Nephron (organoid): Measurements from ENCODE around the gene METTL21C.
A peak's percentile ranks its signal among the peaks of the same experiment; 100 is the strongest.

Source experiments
- H3K27ac Mint-ChIP-seq, 3 experiments: 2 replicates each; pipeline ENCODE4 v1.8.0; 2020; ENCODE audit warnings: mixed read lengths in 3 of 3, mild to moderate bottlenecking in 2 of 3, moderate library complexity in 1 of 3
- H3K27me3 Mint-ChIP-seq: 2 replicates; pipeline ENCODE4 v1.8.0; 2021; ENCODE audit warnings: low read depth, mild to moderate bottlenecking, moderate library complexity, mixed read lengths
- H3K36me3 Mint-ChIP-seq: 2 replicates; pipeline ENCODE4 v1.8.0; 2020; ENCODE audit warnings: low read depth, mixed read lengths
- H3K4me1 Mint-ChIP-seq: 2 replicates; pipeline ENCODE4 v1.8.0; 2020; ENCODE audit warnings: mixed read lengths
- H3K4me3 Mint-ChIP-seq, 3 experiments: 2 replicates each; pipeline ENCODE4 v1.8.0; 2020; ENCODE audit warnings: mild to moderate bottlenecking in 3 of 3, mixed read lengths in 3 of 3, moderate library complexity in 2 of 3
- H3K9me3 Mint-ChIP-seq: 2 replicates; pipeline ENCODE4 v1.8.0; 2020; ENCODE audit warnings: mixed read lengths
- CTCF ChIP-seq, 3 experiments: fragments of 200-600 bp; sonication (generic); IDR thresholded peaks; one replicate each; pipeline ENCODE4 v1.5.0; 2021; ENCODE audit warnings: antibody characterized with exemption in 3 of 3; ENCODE audit not compliant: unreplicated experiment in 3 of 3

Gene METTL21C

GRCh38 chr13:102694937-102695336 lies at the start of gene METTL21C:
TSS of gene METTL21C (minus strand) at chr13:102695044. CDS start at chr13:102694498, 546 bp downstream.
- H3K27ac Mint-ChIP-seq = peak within 1 kb of the TSS; percentile 63 to 83 (median 76)
- H3K4me3 Mint-ChIP-seq = peak within 1 kb of the TSS in 1 of 3 experiments; percentile 14
- peaks cover 3% of the 10 kb centered on the region for H3K27me3 Mint-ChIP-seq
- peaks cover 5% of the 10 kb centered on the region for H3K36me3 Mint-ChIP-seq
- no peak for TF ChIP-seq CTCF (IDR thresholded peaks at IDR 0.05; ENCODE audit: unreplicated experiment in 3 of 3)
- H3K4me1 Mint-ChIP-seq = peaks cover 74% of the 10 kb centered on the region
- peaks cover 8% of the 10 kb centered on the region for H3K9me3 Mint-ChIP-seq

GRCh38 chr13:102742506-102742905 lies 47.7 kb upstream of the METTL21C start:
- Mint-ChIP-seq H3K27ac (no peak overlapping the region), H3K36me3 (no peaks in the 10 kb centered on the region), H3K27me3 (no peaks in the 10 kb centered on the region), H3K9me3 (peaks cover 39% of the 10 kb centered on the region), H3K4me3 (no peak overlapping the region), H3K4me1 (no peaks in the 10 kb centered on the region)
- TF ChIP-seq CTCF (IDR thresholded peaks at IDR 0.05; ENCODE audit: unreplicated experiment in 3 of 3) = no peak

- H3K9me3 Mint-ChIP-seq = peaks cover 37% of the 10 kb centered on the region
- H3K27me3 Mint-ChIP-seq = no peaks in the 10 kb centered on the region
- no peak overlapping the region for H3K27ac Mint-ChIP-seq
- no peak overlapping the region for H3K4me3 Mint-ChIP-seq
- H3K4me1 Mint-ChIP-seq = no peaks in the 10 kb centered on the region
- TF ChIP-seq CTCF (IDR thresholded peaks at IDR 0.05; ENCODE audit: unreplicated experiment in 3 of 3) = no peak
- no peaks in the 10 kb centered on the region for H3K36me3 Mint-ChIP-seq
These were observed 47.3 kb upstream of the METTL21C start for GRCh38 chr13:102742101-102742500.

GRCh38 chr13:102729560-102730270 lies 34.9 kb upstream of the METTL21C start:
- H3K27ac Mint-ChIP-seq = no peak overlapping the region
- no peak overlapping the region for H3K4me3 Mint-ChIP-seq
- H3K27me3 Mint-ChIP-seq = no peaks in the 10 kb centered on the region
- no peaks in the 10 kb centered on the region for H3K36me3 Mint-ChIP-seq
- H3K9me3 Mint-ChIP-seq = no peaks in the 10 kb centered on the region
- H3K4me1 Mint-ChIP-seq = no peaks in the 10 kb centered on the region
- no peak for TF ChIP-seq CTCF (IDR thresholded peaks at IDR 0.05; ENCODE audit: unreplicated experiment in 3 of 3)

- Mint-ChIP-seq H3K27ac (no peak overlapping the region), H3K4me3 (no peak overlapping the region), H3K27me3 (no peaks in the 10 kb centered on the region), H3K4me1 (no peaks in the 10 kb centered on the region), H3K36me3 (no peaks in the 10 kb centered on the region), H3K9me3 (no peaks in the 10 kb centered on the region)
- TF ChIP-seq CTCF (IDR thresholded peaks at IDR 0.05; ENCODE audit: unreplicated experiment in 3 of 3) = no peak
These were observed 31.6 kb upstream of the METTL21C start for GRCh38 chr13:102726430-102726829.

- peak; percentile 34 to 47 (median 41) for TF ChIP-seq CTCF (IDR thresholded peaks at IDR 0.05; ENCODE audit: unreplicated experiment in 3 of 3)
- Mint-ChIP-seq H3K27me3 (no peaks in the 10 kb centered on the region), H3K27ac (no peak overlapping the region), H3K4me3 (no peak overlapping the region), H3K9me3 (no peaks in the 10 kb centered on the region), H3K4me1 (peaks cover 2% of the 10 kb centered on the region), H3K36me3 (no peaks in the 10 kb centered on the region)
These were observed 30.1 kb upstream of the METTL21C start for GRCh38 chr13:102724923-102725322.
